Osteocyte (in vitro differentiated cells): ENCODE measurements around the gene DEFB128. TPM values are rescaled to one million over a fixed set of nuclear protein-coding genes. Genes with fewer than 3 reads are reported as not detected.

Source experiments
- DNase-seq: peaks from one replicate; pipeline ENCODE4 v3.0.0; 2021; ENCODE audit warnings: mixed read lengths; ENCODE audit not compliant: unreplicated experiment; ENCODE audit errors: extremely low spot score
- H3K27ac Mint-ChIP-seq: one replicate; pipeline ENCODE4 v1.8.0; 2021; ENCODE audit warnings: mild to moderate bottlenecking, mixed read lengths; ENCODE audit not compliant: unreplicated experiment
- H3K27me3 Mint-ChIP-seq: one replicate; pipeline ENCODE4 v1.8.0; 2021; ENCODE audit warnings: mixed read lengths; ENCODE audit not compliant: unreplicated experiment
- H3K36me3 Mint-ChIP-seq: one replicate; pipeline ENCODE4 v1.8.0; 2021; ENCODE audit warnings: mixed read lengths; ENCODE audit not compliant: unreplicated experiment
- H3K4me1 Mint-ChIP-seq: one replicate; pipeline ENCODE4 v1.8.0; 2021; ENCODE audit warnings: mixed read lengths; ENCODE audit not compliant: unreplicated experiment
- H3K4me3 Mint-ChIP-seq: one replicate; pipeline ENCODE4 v1.8.0; 2021; ENCODE audit warnings: mild to moderate bottlenecking, moderate library complexity, mixed read lengths; ENCODE audit not compliant: unreplicated experiment
- H3K9me3 Mint-ChIP-seq: one replicate; pipeline ENCODE4 v1.8.0; 2021; ENCODE audit warnings: mixed read lengths; ENCODE audit not compliant: unreplicated experiment
- CTCF ChIP-seq: fragments of 200-600 bp; sonication (generic); IDR thresholded peaks from 2 replicates; pipeline ENCODE4 v1.5.0; 2021; ENCODE audit warnings: antibody characterized with exemption, mild to moderate bottlenecking, moderate library complexity
- total RNA-seq: library from RNA; stranded (reverse); gene quantifications from 2 replicates; pipeline ENCODE4 v1.2.1, GENCODE V29; 2021

DEFB128 gene
- total RNA-seq, 1 donor from 2014 or later = not detected

- TF ChIP-seq CTCF = no peak
- Mint-ChIP-seq H3K36me3 (no peaks in the 10 kb centered on the region), H3K9me3 (no peaks in the 10 kb centered on the region), H3K4me3 (no peak overlapping the region), H3K27me3 (peaks cover 18% of the 10 kb centered on the region), H3K27ac (no peak overlapping the region), H3K4me1 (no peaks in the 10 kb centered on the region)
- no peak for DNase-seq
These were observed 10.5 kb upstream of the DEFB128 start for GRCh38 chr20:199996-200395.

- no peak overlapping the region for H3K27ac Mint-ChIP-seq
- no peak for TF ChIP-seq CTCF
- DNase-seq = no peak
- no peak overlapping the region for H3K4me3 Mint-ChIP-seq
- H3K4me1 Mint-ChIP-seq = no peaks in the 10 kb centered on the region
- no peaks in the 10 kb centered on the region for H3K9me3 Mint-ChIP-seq
- no peaks in the 10 kb centered on the region for H3K36me3 Mint-ChIP-seq
- H3K27me3 Mint-ChIP-seq = peaks cover 16% of the 10 kb centered on the region
These were observed 8.7 kb upstream of the DEFB128 start for GRCh38 chr20:198225-198624.

GRCh38 chr20:187733-188132 lies 1.8 kb downstream of the DEFB128 start:
- no peaks in the 10 kb centered on the region for H3K36me3 Mint-ChIP-seq
- H3K27me3 Mint-ChIP-seq = peaks cover 34% of the 10 kb centered on the region
- H3K27ac Mint-ChIP-seq = no peak overlapping the region
- H3K4me1 Mint-ChIP-seq = no peaks in the 10 kb centered on the region
- no peak overlapping the region for H3K4me3 Mint-ChIP-seq
- DNase-seq = no peak
- no peaks in the 10 kb centered on the region for H3K9me3 Mint-ChIP-seq
- no peak for TF ChIP-seq CTCF

GRCh38 chr20:184288-184687 lies 5.2 kb downstream of the DEFB128 start:
- Mint-ChIP-seq H3K9me3 (no peaks in the 10 kb centered on the region), H3K4me1 (no peaks in the 10 kb centered on the region), H3K36me3 (no peaks in the 10 kb centered on the region), H3K27me3 (peaks cover 33% of the 10 kb centered on the region), H3K27ac (no peak overlapping the region), H3K4me3 (no peak overlapping the region)
- no peak for TF ChIP-seq CTCF
- DNase-seq = no peak

GRCh38 chr20:168876-169275 lies 20.6 kb downstream of the DEFB128 start:
- H3K4me3 Mint-ChIP-seq = no peak overlapping the region
- H3K4me1 Mint-ChIP-seq = no peaks in the 10 kb centered on the region
- peaks cover 15% of the 10 kb centered on the region for H3K27me3 Mint-ChIP-seq
- no peaks in the 10 kb centered on the region for H3K36me3 Mint-ChIP-seq
- no peak overlapping the region for H3K27ac Mint-ChIP-seq
- no peak for DNase-seq
- no peaks in the 10 kb centered on the region for H3K9me3 Mint-ChIP-seq
- no peak for TF ChIP-seq CTCF
